Activated T-cell treated with anti-CD3 and anti-CD28 coated beads, Interleukin-2, amount 50 U/mL, for 4 hours (primary cell): ENCODE measurements around the gene ACSM2B. TPM values are rescaled to one million over a fixed set of nuclear protein-coding genes. Genes with fewer than 3 reads are reported as not detected.
"Not testable (repeated sequence)": the region's sequence is repeated elsewhere in the genome, so short reads cannot be mapped to it uniquely, and the experiment has no call there.

ENCODE experiments used
- ATAC-seq, 2 donors: fragments of 200-7000 bp; cut with Tn5 transposase; one replicate each; pipeline ENCODE4 v1.10.0; 2021
- DNase-seq: peaks from one replicate; pipeline ENCODE4 v3.0.0-alpha.2; 2020
- H3K27me3 Mint-ChIP-seq: one replicate; pipeline ENCODE4 v1.8.0; 2021; ENCODE audit warnings: low read depth, mixed read lengths
- H3K36me3 Mint-ChIP-seq: one replicate; pipeline ENCODE4 v1.8.0; 2022; ENCODE audit warnings: mixed read lengths; ENCODE audit not compliant: insufficient read depth
- H3K4me1 Mint-ChIP-seq: one replicate; pipeline ENCODE4 v1.8.0; 2021; ENCODE audit warnings: low read depth, mixed read lengths
- H3K4me3 Mint-ChIP-seq: one replicate; pipeline ENCODE4 v1.8.0; 2021; ENCODE audit warnings: mild to moderate bottlenecking, moderate library complexity, mixed read lengths
- H3K9me3 Mint-ChIP-seq: one replicate; pipeline ENCODE4 v1.8.0; 2021; ENCODE audit warnings: mixed read lengths
- total RNA-seq, 3 donors: library from RNA; stranded (reverse); gene quantifications; one replicate each; pipeline ENCODE4 v1.2.1, GENCODE V29; 2021

ACSM2B gene
- total RNA-seq, 3 donors from 2014 or later = 0.22 TPM; not detected in 2

DNA sequence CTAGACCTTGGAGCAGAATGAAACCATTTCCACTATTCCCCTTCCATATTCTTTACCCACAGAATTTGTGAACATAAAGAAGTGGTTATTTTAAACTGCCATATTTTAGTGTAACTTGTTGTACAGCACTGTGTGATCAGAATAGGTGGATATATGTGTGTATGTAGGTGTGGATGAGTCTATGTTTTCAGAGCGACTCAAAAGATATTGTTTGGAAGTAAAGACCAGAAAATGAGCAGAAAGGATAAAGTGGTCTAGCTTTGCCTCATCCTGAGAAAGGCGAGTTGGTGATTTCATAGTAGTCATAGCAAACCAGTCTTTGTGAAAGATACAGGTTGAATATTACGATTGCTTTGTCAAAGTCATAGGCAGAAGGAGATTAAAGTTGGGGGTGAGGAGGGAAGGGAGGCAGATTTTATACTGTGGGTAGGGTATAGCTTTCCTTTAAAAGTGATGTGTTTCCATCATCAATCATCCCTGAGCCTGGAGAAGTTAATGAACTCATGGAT lies 43.8 kb downstream of the ACSM2B start:
- H3K36me3 Mint-ChIP-seq, H3K27me3 Mint-ChIP-seq, H3K4me1 Mint-ChIP-seq, H3K4me3 Mint-ChIP-seq, DNase-seq, ATAC-seq, H3K9me3 Mint-ChIP-seq: not testable (repeated sequence)

- not testable (repeated sequence) for H3K27me3 Mint-ChIP-seq, DNase-seq, H3K4me1 Mint-ChIP-seq, H3K4me3 Mint-ChIP-seq, ATAC-seq, H3K36me3 Mint-ChIP-seq, H3K9me3 Mint-ChIP-seq
Measured at GRCh38 chr16:20531795-20532194, 44.4 kb downstream of the ACSM2B start.

DNA sequence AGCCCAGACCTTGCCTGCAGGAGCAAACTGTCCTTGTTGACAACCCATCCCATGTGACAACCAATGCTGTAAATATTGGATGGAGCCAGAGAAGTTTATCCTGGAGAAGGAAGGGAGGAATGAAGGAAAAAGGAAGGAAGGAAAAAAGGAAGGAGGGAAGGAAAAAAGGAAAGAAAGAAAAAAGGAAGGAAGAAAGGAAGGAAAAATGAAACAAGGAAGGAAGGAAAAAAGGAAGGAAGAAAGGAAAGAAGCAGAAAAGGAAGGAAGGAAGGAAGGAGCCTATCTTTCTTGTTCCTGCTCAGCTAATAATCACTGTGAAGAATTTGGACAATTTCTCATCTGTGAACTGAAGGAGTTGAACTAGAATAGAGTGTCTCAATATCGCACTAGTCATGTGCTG lies 56.1 kb downstream of the ACSM2B start:
- H3K4me1 Mint-ChIP-seq = no peaks in the 10 kb centered on the region
- H3K9me3 Mint-ChIP-seq = peaks cover 4% of the 10 kb centered on the region
- H3K36me3 Mint-ChIP-seq = no peaks in the 10 kb centered on the region
- H3K27me3 Mint-ChIP-seq = peaks cover 12% of the 10 kb centered on the region
- DNase-seq = no peak
- ATAC-seq = no peak
- no peak overlapping the region for H3K4me3 Mint-ChIP-seq

DNA sequence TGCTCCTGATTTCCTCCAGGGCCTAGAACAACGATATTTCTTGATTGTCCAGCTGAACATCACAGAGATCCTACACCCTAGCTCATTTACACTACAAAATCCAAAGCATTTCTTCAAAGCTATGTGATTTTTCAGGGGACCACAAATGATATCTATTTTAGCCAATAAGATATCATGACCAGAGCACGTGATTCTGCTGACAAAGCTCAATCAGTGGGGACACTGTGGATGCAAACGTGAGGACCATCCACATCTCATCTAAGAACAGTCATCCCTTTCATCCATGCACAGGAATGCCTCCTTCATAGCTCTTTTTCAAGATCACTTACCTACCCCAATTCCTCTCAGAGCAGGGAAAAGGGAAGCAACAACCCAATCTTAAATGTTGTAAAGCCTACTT lies 56.9 kb downstream of the ACSM2B start:
- no peaks in the 10 kb centered on the region for H3K4me1 Mint-ChIP-seq
- no peak for DNase-seq

GRCh38 chr16:20517149-20517548 lies 59.0 kb downstream of the ACSM2B start:
- ATAC-seq (no peak), DNase-seq (no peak)
- no peaks in the 10 kb centered on the region for H3K4me1 Mint-ChIP-seq
- H3K27me3 Mint-ChIP-seq = peaks cover 19% of the 10 kb centered on the region
- peaks cover 12% of the 10 kb centered on the region for H3K9me3 Mint-ChIP-seq
- H3K36me3 Mint-ChIP-seq = no peaks in the 10 kb centered on the region
- H3K4me3 Mint-ChIP-seq = no peak overlapping the region

More for the DNA sequence above, 56.9 kb downstream of the ACSM2B start:
- Mint-ChIP-seq H3K9me3 (peaks cover 12% of the 10 kb centered on the region), H3K27me3 (peaks cover 12% of the 10 kb centered on the region), H3K36me3 (no peaks in the 10 kb centered on the region), H3K4me3 (no peak overlapping the region)
- no peak for ATAC-seq

- DNase-seq = no peak
- H3K36me3 Mint-ChIP-seq = no peaks in the 10 kb centered on the region
Measured at GRCh38 chr16:20515688-20516090, 60.5 kb downstream of the ACSM2B start.

GRCh38 chr16:20510323-20510722 lies 65.8 kb downstream of the ACSM2B start:
- Mint-ChIP-seq H3K4me3 (no peak overlapping the region), H3K4me1 (no peaks in the 10 kb centered on the region), H3K36me3 (no peaks in the 10 kb centered on the region), H3K27me3 (peaks cover 7% of the 10 kb centered on the region), H3K9me3 (peaks cover 27% of the 10 kb centered on the region)
- no peak for DNase-seq
- no peak for ATAC-seq

More at GRCh38 chr16:20515688-20516090, 60.5 kb downstream of the ACSM2B start:
- peaks cover 16% of the 10 kb centered on the region for H3K27me3 Mint-ChIP-seq
- H3K9me3 Mint-ChIP-seq = peaks cover 12% of the 10 kb centered on the region
- ATAC-seq = no peak
- H3K4me1 Mint-ChIP-seq = no peaks in the 10 kb centered on the region
- H3K4me3 Mint-ChIP-seq = no peak overlapping the region

DNA sequence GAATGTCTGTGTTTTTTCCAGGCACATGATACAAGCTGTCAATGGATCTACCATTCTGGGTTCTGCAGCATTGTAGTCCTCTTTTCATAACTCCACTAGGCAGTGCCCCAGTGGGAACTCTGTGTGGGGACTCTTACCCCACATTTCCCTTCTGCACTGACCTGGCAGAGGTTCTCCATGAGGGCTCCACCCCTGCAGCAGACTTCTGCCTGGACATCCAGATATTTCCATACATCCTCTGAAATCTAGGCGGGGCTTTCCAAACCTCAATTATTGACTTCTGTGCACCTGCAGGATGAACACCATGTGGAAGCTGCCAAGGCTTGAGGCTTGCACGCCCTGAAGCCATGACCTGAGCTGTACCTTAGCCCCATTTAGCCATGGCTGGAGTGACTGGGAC lies 68.9 kb downstream of the ACSM2B start:
- Mint-ChIP-seq H3K4me3 (no peak overlapping the region), H3K9me3 (peaks cover 17% of the 10 kb centered on the region), H3K36me3 (no peaks in the 10 kb centered on the region), H3K27me3 (no peaks in the 10 kb centered on the region), H3K4me1 (no peaks in the 10 kb centered on the region)
- DNase-seq = no peak
- ATAC-seq = no peak

DNA sequence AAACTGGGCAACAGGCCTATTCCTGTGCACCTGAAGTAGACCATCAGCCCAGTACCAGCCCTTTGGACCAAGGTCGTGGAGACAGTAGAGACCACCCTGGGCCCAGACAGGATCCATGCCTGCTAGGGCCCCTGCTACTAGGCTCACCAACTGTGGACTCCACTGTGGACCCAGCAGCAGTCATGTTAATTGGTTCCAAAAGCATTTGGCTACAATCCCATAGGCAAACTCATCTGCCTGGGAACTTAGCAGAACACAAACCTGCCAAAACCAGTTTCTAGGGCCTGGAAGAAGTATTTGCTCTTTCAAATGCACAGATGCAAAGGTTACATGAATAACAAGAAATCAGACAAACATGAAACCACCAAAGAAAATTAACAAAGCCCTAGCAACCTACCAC lies 71.7 kb downstream of the ACSM2B start:
- no peak overlapping the region for H3K4me3 Mint-ChIP-seq
- no peak for ATAC-seq
- no peaks in the 10 kb centered on the region for H3K36me3 Mint-ChIP-seq
- H3K4me1 Mint-ChIP-seq = no peaks in the 10 kb centered on the region
- H3K27me3 Mint-ChIP-seq = no peaks in the 10 kb centered on the region
- no peak for DNase-seq
- H3K9me3 Mint-ChIP-seq = peaks cover 17% of the 10 kb centered on the region

DNA sequence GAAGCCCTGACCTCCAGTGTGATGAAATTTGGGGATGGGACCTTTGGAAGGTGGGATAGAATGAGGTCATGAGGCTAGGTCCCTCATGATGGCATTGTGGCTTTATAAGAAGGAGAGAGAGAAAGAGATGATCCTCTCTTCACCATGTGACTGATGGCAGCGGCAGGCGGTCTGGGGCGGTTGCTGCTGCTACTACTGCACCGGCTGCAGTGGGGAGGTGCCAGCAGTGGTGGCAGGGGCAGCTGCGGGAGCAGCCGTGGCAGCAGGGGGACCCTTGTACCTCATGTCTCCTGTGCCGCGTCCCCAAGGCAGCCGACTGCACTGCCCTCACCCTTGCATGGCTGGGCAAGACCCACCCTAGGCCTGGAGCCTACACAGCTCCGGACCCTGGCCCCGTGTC lies 84.7 kb downstream of the ACSM2B start:
- not testable (repeated sequence) for DNase-seq, H3K9me3 Mint-ChIP-seq, H3K36me3 Mint-ChIP-seq, H3K27me3 Mint-ChIP-seq, H3K4me3 Mint-ChIP-seq, ATAC-seq, H3K4me1 Mint-ChIP-seq

DNA sequence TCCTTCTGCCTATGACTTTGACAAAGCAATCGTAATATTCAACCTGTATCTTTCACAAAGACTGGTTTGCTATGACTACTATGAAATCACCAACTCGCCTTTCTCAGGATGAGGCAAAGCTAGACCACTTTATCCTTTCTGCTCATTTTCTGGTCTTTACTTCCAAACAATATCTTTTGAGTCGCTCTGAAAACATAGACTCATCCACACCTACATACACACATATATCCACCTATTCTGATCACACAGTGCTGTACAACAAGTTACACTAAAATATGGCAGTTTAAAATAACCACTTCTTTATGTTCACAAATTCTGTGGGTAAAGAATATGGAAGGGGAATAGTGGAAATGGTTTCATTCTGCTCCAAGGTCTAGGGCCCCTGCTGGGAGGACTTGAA lies 85.2 kb downstream of the ACSM2B start:
- H3K27me3 Mint-ChIP-seq, DNase-seq, ATAC-seq, H3K4me1 Mint-ChIP-seq, H3K4me3 Mint-ChIP-seq, H3K9me3 Mint-ChIP-seq, H3K36me3 Mint-ChIP-seq: not testable (repeated sequence)

Other genes with a start within 250 kb of the ACSM2B start
- gene GP2, start 248.9 kb downstream of the ACSM2B start, total RNA-seq = 1 to 10 TPM; 4.2 to 7.8 (median 6.6) TPM
- gene UMOD, start 223.7 kb downstream of the ACSM2B start, total RNA-seq = not detected
- not detected for gene PDILT, start 171.6 kb downstream of the ACSM2B start, total RNA-seq
- not detected for gene ACSM5, start 166.8 kb downstream of the ACSM2B start, total RNA-seq
- gene ACSM2A, start 124.8 kb downstream of the ACSM2B start, total RNA-seq = under 1 TPM in 2 of 3 donors, not detected in 1; 0.14 to 0.24 TPM
- not detected for gene ACSM1, start 121.3 kb upstream of the ACSM2B start, total RNA-seq
- gene THUMPD1, start 165.5 kb upstream of the ACSM2B start, total RNA-seq = 10 to 100 TPM; 54.7 to 57.5 (median 55.7) TPM
- gene ACSM3, start 187.6 kb upstream of the ACSM2B start, total RNA-seq = 1 to 10 TPM; 4.3 to 5.7 (median 4.6) TPM
- gene ERI2, start 230.1 kb upstream of the ACSM2B start, total RNA-seq = 1 to 10 TPM; 8.1 to 9.4 (median 9.4) TPM
- gene REXO5, start 230.2 kb upstream of the ACSM2B start, total RNA-seq = 1 to 10 TPM; 2.9 to 3.9 (median 2.9) TPM